WERI-Rb-1 (cell line): ENCODE data around the gene IL1RAPL2.

Source experiments
- DNase-seq: peaks from one replicate; pipeline ENCODE4 v3.0.0-alpha.2; 2020
- H3K27ac ChIP-seq: fragments of 250-450 bp; sonication (Bioruptor Pico); 2 replicates; pipeline ENCODE4 v1.5.1; 2020; ENCODE audit warnings: mild to moderate bottlenecking, moderate library complexity
- H3K27me3 ChIP-seq: fragments of 250-450 bp; sonication (Bioruptor Pico); 2 replicates; pipeline ENCODE4 v1.5.1; 2021; ENCODE audit warnings: mild to moderate bottlenecking, low read depth, moderate library complexity; ENCODE audit not compliant: insufficient read depth, severe bottlenecking
- H3K36me3 ChIP-seq: fragments of 250-450 bp; sonication (Bioruptor Pico); 2 replicates; pipeline ENCODE4 v1.5.1; 2020; ENCODE audit warnings: mild to moderate bottlenecking, moderate library complexity
- H3K4me3 ChIP-seq: 2 replicates; pipeline ENCODE4 v1.5.1; 2011; ENCODE audit warnings: low read depth, mild to moderate bottlenecking, control low read depth, low read length
- H3K9me3 ChIP-seq: fragments of 250-450 bp; sonication (Bioruptor Pico); 2 replicates; pipeline ENCODE4 v1.5.1; 2021; ENCODE audit warnings: mild to moderate bottlenecking, moderate library complexity; ENCODE audit not compliant: severe bottlenecking
- CTCF ChIP-seq: IDR thresholded peaks from 2 replicates; pipeline ENCODE4 v1.5.1; 2011; ENCODE audit warnings: low read depth, mild to moderate bottlenecking, control low read depth, inconsistent platforms, low read length

IL1RAPL2 gene

GRCh38 chrX:104968241-104968640, 402.2 kb downstream of the IL1RAPL2 start:
- Histone ChIP-seq H3K9me3 (no peaks in the 10 kb centered on the region), H3K27me3 (peaks cover 18% of the 10 kb centered on the region), H3K36me3 (no peaks in the 10 kb centered on the region), H3K4me3 (no peak overlapping the region), H3K27ac (no peak overlapping the region)
- DNase-seq, result no peak
- no peak for TF ChIP-seq CTCF

GRCh38 chrX:104972737-104973136, 406.7 kb downstream of the IL1RAPL2 start:
- no peak overlapping the region for H3K4me3 ChIP-seq
- H3K27ac ChIP-seq, result no peak overlapping the region
- DNase-seq, result no peak
- H3K9me3 ChIP-seq, result no peaks in the 10 kb centered on the region
- TF ChIP-seq CTCF, result no peak
- H3K36me3 ChIP-seq, result no peaks in the 10 kb centered on the region
- H3K27me3 ChIP-seq, result peaks cover 18% of the 10 kb centered on the region

DNA sequence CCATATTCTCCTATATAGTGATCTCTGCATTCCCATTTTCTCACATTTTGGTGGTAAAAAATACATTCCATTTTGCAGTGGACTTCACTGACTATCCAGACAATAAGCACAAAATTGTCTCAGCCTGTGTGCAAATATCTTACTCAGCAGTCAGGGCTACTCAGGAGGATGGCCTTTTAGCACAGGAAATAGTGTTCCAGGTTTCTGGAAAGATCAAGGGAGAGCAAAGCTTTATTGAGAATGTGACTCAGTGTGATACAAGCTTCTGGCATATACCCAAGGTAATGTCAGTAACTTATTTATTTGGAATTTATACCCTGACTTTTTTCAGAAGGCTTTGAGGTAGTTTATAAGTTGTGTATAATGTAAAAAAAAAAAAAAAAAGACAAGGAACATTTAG, 421.1 kb downstream of the IL1RAPL2 start:
- H3K9me3 ChIP-seq, result no peaks in the 10 kb centered on the region
- H3K27ac ChIP-seq, result no peak overlapping the region
- no peak for TF ChIP-seq CTCF
- H3K4me3 ChIP-seq, result no peak overlapping the region
- H3K36me3 ChIP-seq, result no peaks in the 10 kb centered on the region
- no peak for DNase-seq
- peaks cover 3% of the 10 kb centered on the region for H3K27me3 ChIP-seq

DNA sequence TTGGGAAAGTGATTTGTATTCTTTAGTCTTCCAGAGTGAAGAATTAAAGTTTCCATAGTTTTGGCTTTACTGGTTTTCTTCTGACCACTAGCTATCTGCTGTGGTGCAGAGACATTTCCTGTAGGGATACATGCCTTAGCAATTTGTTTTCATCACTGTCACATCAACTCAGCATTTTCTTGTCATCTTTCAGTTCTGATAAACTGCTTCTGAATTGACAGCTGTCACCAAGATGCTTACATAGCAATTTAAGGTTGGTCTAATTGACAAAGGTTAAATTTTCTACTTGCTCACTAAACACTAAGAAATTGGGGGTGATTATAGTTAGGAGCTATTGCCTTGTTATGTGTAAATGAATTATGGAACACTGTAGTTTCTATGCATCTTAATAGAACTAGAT, 422.0 kb downstream of the IL1RAPL2 start:
- Histone ChIP-seq H3K27ac (no peak overlapping the region), H3K9me3 (no peaks in the 10 kb centered on the region), H3K27me3 (peaks cover 3% of the 10 kb centered on the region), H3K4me3 (no peak overlapping the region), H3K36me3 (no peaks in the 10 kb centered on the region)
- no peak for TF ChIP-seq CTCF
- no peak for DNase-seq

DNA sequence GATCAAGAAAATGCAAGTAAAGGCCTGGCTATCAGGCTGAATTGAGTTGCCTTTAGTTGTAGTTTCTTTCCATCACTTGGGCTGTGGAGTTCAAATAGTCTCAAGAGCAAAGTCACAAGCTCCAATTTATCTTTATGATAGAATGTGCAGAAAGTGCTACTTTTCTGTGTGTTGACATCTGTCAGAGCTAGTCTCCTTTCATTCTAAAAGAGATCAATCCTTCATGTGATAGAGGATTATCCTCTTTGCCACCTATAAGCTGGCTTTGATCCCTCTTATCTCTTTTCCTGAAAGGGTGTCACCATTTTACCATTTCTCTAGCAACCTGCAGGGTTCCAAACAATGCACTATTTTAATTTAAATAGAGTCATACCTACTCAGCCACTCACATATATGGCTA, 429.5 kb downstream of the IL1RAPL2 start:
- Histone ChIP-seq H3K9me3 (no peaks in the 10 kb centered on the region), H3K27ac (no peak overlapping the region), H3K27me3 (peaks cover 11% of the 10 kb centered on the region), H3K36me3 (no peaks in the 10 kb centered on the region), H3K4me3 (no peak overlapping the region)
- TF ChIP-seq CTCF, result no peak
- no peak for DNase-seq

DNA sequence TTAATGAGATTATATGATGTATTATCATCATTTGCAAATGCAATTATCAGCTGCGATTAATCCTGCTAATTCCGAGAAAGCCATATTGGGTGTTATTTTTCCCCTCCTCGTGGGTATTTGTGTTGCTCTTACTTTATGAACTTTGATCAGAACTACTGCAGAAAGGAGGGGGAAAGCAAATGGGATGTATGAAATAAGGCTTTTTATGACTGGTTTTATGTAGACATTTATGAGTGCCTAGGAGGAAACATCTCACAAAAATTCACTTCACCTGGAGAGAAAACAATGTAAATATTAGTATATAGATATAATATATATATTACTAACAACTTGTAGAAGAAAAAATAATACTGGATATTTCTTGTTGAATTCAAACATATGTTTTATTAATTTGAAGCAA, 440.1 kb downstream of the IL1RAPL2 start:
- Histone ChIP-seq H3K9me3 (no peaks in the 10 kb centered on the region), H3K27me3 (peaks cover 2% of the 10 kb centered on the region), H3K27ac (no peak overlapping the region), H3K36me3 (no peaks in the 10 kb centered on the region), H3K4me3 (no peak overlapping the region)
- no peak for DNase-seq
- TF ChIP-seq CTCF, result no peak
